Central memory CD8-positive, alpha-beta T cell (primary cell): ENCODE measurements around the gene CLPSL1.
A peak's percentile ranks its signal among the peaks of the same experiment; 100 is the strongest.
"Not testable (repeated sequence)": the region's sequence is repeated elsewhere in the genome, so short reads cannot be mapped to it uniquely, and the experiment has no call there.

ENCODE experiments used
- ATAC-seq: fragments of 150-1000 bp; cut with Tn5 transposase; replicated peaks from 2 replicates; pipeline ENCODE4 v1.10.0; 2022; ENCODE audit warnings: mild to moderate bottlenecking, moderate FRiP score, moderate number of reproducible peaks; ENCODE audit not compliant: poor library complexity, severe bottlenecking; ENCODE audit errors: extremely low read depth
- DNase-seq, 2 donors: peaks; one replicate each; pipeline ENCODE4 v3.0.0; 2021; ENCODE audit warnings: low spot score in 2 of 2
- H3K27ac Mint-ChIP-seq: one replicate; pipeline ENCODE4 v1.8.0; 2022; ENCODE audit warnings: low read depth, mild to moderate bottlenecking, moderate library complexity, mixed read lengths
- H3K27me3 Mint-ChIP-seq: one replicate; pipeline ENCODE4 v1.8.0; 2022; ENCODE audit warnings: mixed read lengths
- H3K36me3 Mint-ChIP-seq: one replicate; pipeline ENCODE4 v1.8.0; 2022; ENCODE audit warnings: mild to moderate bottlenecking, moderate library complexity, mixed read lengths; ENCODE audit not compliant: insufficient read depth
- H3K4me1 Mint-ChIP-seq: one replicate; pipeline ENCODE4 v1.8.0; 2022; ENCODE audit warnings: mixed read lengths
- H3K4me3 Mint-ChIP-seq: one replicate; pipeline ENCODE4 v1.8.0; 2022; ENCODE audit warnings: mild to moderate bottlenecking, moderate library complexity, mixed read lengths
- H3K9me3 Mint-ChIP-seq: one replicate; pipeline ENCODE4 v1.8.0; 2022; ENCODE audit warnings: mixed read lengths

The CLPSL1 gene

GRCh38 chr6:35780719-35781118 lies at the start of gene CLPSL1:
Gene CLPSL1 (plus strand): TSS chr6:35781019. CDS start chr6:35781111, 92 bp downstream.
- no peak within 1 kb of the TSS for H3K27ac Mint-ChIP-seq
- ATAC-seq, result no peak
- no peaks in the 10 kb centered on the region for H3K36me3 Mint-ChIP-seq
- H3K4me3 Mint-ChIP-seq, result no peak within 1 kb of the TSS
- peaks cover 5% of the 10 kb centered on the region for H3K4me1 Mint-ChIP-seq
- DNase-seq, result no peak
- H3K27me3 Mint-ChIP-seq, result peaks cover 62% of the 10 kb centered on the region
- H3K9me3 Mint-ChIP-seq, result no peaks in the 10 kb centered on the region

GRCh38 chr6:35731414-35731735 lies 49.4 kb upstream of the CLPSL1 start:
- Mint-ChIP-seq H3K27ac (peak overlapping the region; percentile 74), H3K4me1 (peaks cover 59% of the 10 kb centered on the region), H3K9me3 (no peaks in the 10 kb centered on the region), H3K4me3 (peak overlapping the region; percentile 84), H3K36me3 (peaks cover 20% of the 10 kb centered on the region), H3K27me3 (no peaks in the 10 kb centered on the region)
- ATAC-seq, result peak; percentile 41
- DNase-seq, result peak; percentile 90 to 93

- peak; percentile 87 for DNase-seq
- peak; percentile 56 for ATAC-seq
- Mint-ChIP-seq H3K4me1 (peaks cover 54% of the 10 kb centered on the region), H3K9me3 (no peaks in the 10 kb centered on the region), H3K27ac (peak overlapping the region; percentile 74), H3K4me3 (peak overlapping the region; percentile 84), H3K27me3 (no peaks in the 10 kb centered on the region), H3K36me3 (peaks cover 16% of the 10 kb centered on the region)
Measured at GRCh38 chr6:35731736-35732532, 48.9 kb upstream of the CLPSL1 start.

- peaks cover 13% of the 10 kb centered on the region for H3K36me3 Mint-ChIP-seq
- ATAC-seq, result no peak
- no peak overlapping the region for H3K4me3 Mint-ChIP-seq
- peaks cover 49% of the 10 kb centered on the region for H3K4me1 Mint-ChIP-seq
- no peaks in the 10 kb centered on the region for H3K9me3 Mint-ChIP-seq
- DNase-seq, result no peak
- no peak overlapping the region for H3K27ac Mint-ChIP-seq
- H3K27me3 Mint-ChIP-seq, result no peaks in the 10 kb centered on the region
Measured at GRCh38 chr6:35733633-35734032, 47.2 kb upstream of the CLPSL1 start.

- Mint-ChIP-seq H3K4me1 (peaks cover 43% of the 10 kb centered on the region), H3K36me3 (peaks cover 12% of the 10 kb centered on the region)
- not testable (repeated sequence) for H3K27ac Mint-ChIP-seq, ATAC-seq, DNase-seq, H3K9me3 Mint-ChIP-seq, H3K27me3 Mint-ChIP-seq, H3K4me3 Mint-ChIP-seq
Measured at GRCh38 chr6:35734319-35734718, 46.5 kb upstream of the CLPSL1 start.

GRCh38 chr6:35735452-35735851 lies 45.4 kb upstream of the CLPSL1 start:
- no peak for DNase-seq
- Mint-ChIP-seq H3K9me3 (no peaks in the 10 kb centered on the region), H3K27me3 (no peaks in the 10 kb centered on the region), H3K4me3 (no peak overlapping the region), H3K27ac (no peak overlapping the region), H3K36me3 (peaks cover 11% of the 10 kb centered on the region), H3K4me1 (peaks cover 36% of the 10 kb centered on the region)
- no peak for ATAC-seq

GRCh38 chr6:35736253-35736894 lies 44.4 kb upstream of the CLPSL1 start:
- Mint-ChIP-seq H3K9me3 (no peaks in the 10 kb centered on the region), H3K27ac (no peak overlapping the region), H3K27me3 (no peaks in the 10 kb centered on the region), H3K4me1 (peaks cover 33% of the 10 kb centered on the region), H3K4me3 (no peak overlapping the region), H3K36me3 (peaks cover 7% of the 10 kb centered on the region)
- ATAC-seq (peak; percentile 22), DNase-seq (peak; percentile 72 to 83)

- Mint-ChIP-seq H3K27ac (peak within 1 kb of the TSS; percentile 81), H3K4me1 (peaks cover 28% of the 10 kb centered on the region), H3K36me3 (peaks cover 6% of the 10 kb centered on the region), H3K9me3 (no peaks in the 10 kb centered on the region), H3K27me3 (no peaks in the 10 kb centered on the region), H3K4me3 (peak within 1 kb of the TSS; percentile 41)
- DNase-seq (no peak), ATAC-seq (no peak)
Measured at GRCh38 chr6:35736982-35737412, 43.8 kb upstream of the CLPSL1 start, which contains the start of gene ARMC12. Gene ARMC12 (plus strand): TSS chr6:35737032. CDS start chr6:35737109, 77 bp downstream.

- H3K4me1 Mint-ChIP-seq, result peaks cover 22% of the 10 kb centered on the region
Measured at GRCh38 chr6:35737413-35738211, 43.2 kb upstream of the CLPSL1 start.

GRCh38 chr6:35739645-35740524 lies 40.9 kb upstream of the CLPSL1 start:
- DNase-seq (no peak), ATAC-seq (no peak)
- Mint-ChIP-seq H3K4me1 (peaks cover 15% of the 10 kb centered on the region), H3K36me3 (peaks cover 4% of the 10 kb centered on the region), H3K27ac (no peak overlapping the region), H3K9me3 (no peaks in the 10 kb centered on the region), H3K27me3 (no peaks in the 10 kb centered on the region), H3K4me3 (no peak overlapping the region)

More at GRCh38 chr6:35737413-35738211, 43.2 kb upstream of the CLPSL1 start:
- H3K27ac Mint-ChIP-seq, result peak overlapping the region; percentile 81
- no peak for DNase-seq
- no peaks in the 10 kb centered on the region for H3K27me3 Mint-ChIP-seq
- H3K4me3 Mint-ChIP-seq, result peak overlapping the region; percentile 41
- ATAC-seq, result peak; percentile 71
- no peaks in the 10 kb centered on the region for H3K9me3 Mint-ChIP-seq
- H3K36me3 Mint-ChIP-seq, result peaks cover 4% of the 10 kb centered on the region

GRCh38 chr6:35742842-35743241 lies 38.0 kb upstream of the CLPSL1 start:
- Mint-ChIP-seq H3K36me3 (no peaks in the 10 kb centered on the region), H3K4me3 (no peak overlapping the region), H3K27me3 (no peaks in the 10 kb centered on the region), H3K9me3 (no peaks in the 10 kb centered on the region), H3K4me1 (no peaks in the 10 kb centered on the region), H3K27ac (no peak overlapping the region)
- ATAC-seq, result no peak
- no peak for DNase-seq

GRCh38 chr6:35745509-35745908 lies 35.3 kb upstream of the CLPSL1 start:
- DNase-seq, result no peak
- Mint-ChIP-seq H3K27ac (no peak overlapping the region), H3K27me3 (no peaks in the 10 kb centered on the region), H3K4me1 (no peaks in the 10 kb centered on the region), H3K4me3 (no peak overlapping the region), H3K9me3 (no peaks in the 10 kb centered on the region), H3K36me3 (no peaks in the 10 kb centered on the region)
- ATAC-seq, result no peak
